Motor neuron (in vitro differentiated cells): ENCODE data around the gene TSSK2. TPM values are rescaled to one million over a fixed set of nuclear protein-coding genes. Genes with fewer than 3 reads are reported as not detected.

ENCODE experiments used
- ATAC-seq, 8 experiments: fragments of 200-7000 bp; cut with Tn5 transposase; replicated peaks in 6 of 8; 2 replicates each; pipeline ENCODE4 v1.8.0; 2021; ENCODE audit warnings: mild to moderate bottlenecking in 8 of 8, moderate library complexity in 8 of 8
- H3K27ac ChIP-seq, 2 donors: fragments of 250-450 bp; sonication (Bioruptor Pico); 2 replicates each; pipeline ENCODE4 v1.9.0; 2021; ENCODE audit warnings: antibody characterized with exemption in 2 of 2, mild to moderate bottlenecking in 2 of 2, moderate library complexity in 1 of 2
- H3K4me1 ChIP-seq, 2 donors: fragments of 250-450 bp; sonication (Bioruptor Pico); replicated peaks in 1 of 2; 2 replicates each; pipeline ENCODE4 v1.6.1; 2021; ENCODE audit warnings: antibody characterized with exemption in 2 of 2, mild to moderate bottlenecking in 2 of 2, moderate library complexity in 1 of 2
- H3K4me3 ChIP-seq, 5 donors: fragments of 250-450 bp; sonication (Bioruptor Pico); 2 replicates each; pipeline ENCODE4 v1.9.0; 2021; ENCODE audit warnings: antibody characterized with exemption in 5 of 5, mild to moderate bottlenecking in 5 of 5, moderate library complexity in 4 of 5
- WGBS, 10 experiments: fragments of 450-650 bp; shearing (Covaris generic); methylation state at CpG; one replicate each; pipeline ENCODE4 v1.0.0; 2022; 5-methylcytosine and 5-hydroxymethylcytosine counted together
- in situ Hi-C, 9 experiments: fragments of 400-800 bp; cut with MboI; loops; one replicate each; pipeline ENCODE4 v1.15.0; 2021; ENCODE audit warnings: low sequenced_read_pairs in 9 of 9, low pct_unique_long_range_greater_than_20kb in 2 of 9; ENCODE audit not compliant: unreplicated experiment in 9 of 9
- total RNA-seq, 8 experiments: library from RNA; unstranded; fragments of 300-600 nt; gene quantifications; 2 replicates each; pipeline versions ENCODE4 v1.2.3 to v1.2.4, GENCODE V29; 2022

The TSSK2 gene
- total RNA-seq, 8 experiments from 2014 or later = not detected

DNA sequence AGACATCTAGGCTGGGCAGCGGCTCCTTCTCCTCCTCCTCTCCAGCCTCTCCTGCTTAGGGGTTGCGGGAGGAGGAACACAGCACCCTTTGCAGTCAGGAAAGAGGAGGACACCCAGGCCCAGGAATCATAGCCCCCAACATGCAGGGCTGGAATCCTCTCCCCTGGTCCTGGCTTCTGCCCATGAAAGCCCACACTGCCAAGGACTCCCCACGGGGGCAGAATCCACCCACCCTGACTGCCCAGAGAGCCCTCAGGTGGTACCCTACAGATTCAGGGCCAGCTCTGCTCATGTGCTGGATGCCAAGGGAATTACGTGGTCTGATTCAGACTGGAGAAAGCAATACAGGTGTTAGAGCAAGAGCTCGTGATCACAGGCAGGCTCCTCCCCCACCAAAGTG, 8.9 kb downstream of the TSSK2 start:
- ATAC-seq = no peak
- no peak overlapping the region for H3K27ac ChIP-seq
- no peak overlapping the region for H3K4me3 ChIP-seq
- 80 to 100% (median 100%) methylated on average over 1 to 2 of the region's 5 CpGs; no CpG with 5 or more reads in 5 of the 10 experiments for WGBS, 10 experiments
- peaks cover 7 to 8% of the 10 kb centered on the region in 2 donors for H3K4me1 ChIP-seq
- in situ Hi-C loops = no loop called here

DNA sequence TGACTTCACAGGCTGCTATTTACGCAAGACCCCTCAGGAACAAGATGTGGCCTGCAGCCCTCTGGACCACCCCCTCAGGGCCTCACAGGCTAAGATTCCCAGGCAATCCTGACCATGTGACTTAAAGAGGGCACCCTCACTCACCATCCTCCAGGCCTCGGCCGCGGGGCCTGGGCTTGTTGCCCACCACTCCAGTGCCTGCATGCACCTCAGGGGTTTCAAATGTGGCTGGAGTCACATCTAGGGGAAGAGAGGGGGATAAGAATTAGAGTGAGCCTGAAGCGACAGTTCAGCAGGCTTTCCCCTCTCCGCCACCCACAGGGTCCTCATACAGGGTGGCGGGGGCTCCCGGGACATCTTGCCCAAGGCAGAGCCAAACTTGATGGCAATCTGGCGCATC, 11.3 kb downstream of the TSSK2 start:
- in situ Hi-C loops = no loop called here
- Histone ChIP-seq H3K4me1 (peaks cover 8 to 14% of the 10 kb centered on the region in 2 donors), H3K4me3 (no peak overlapping the region), H3K27ac (no peak overlapping the region)
- no peak for ATAC-seq
- 80 to 100% (median 96%) methylated on average over 1 to 6 of the region's 9 CpGs; no CpG with 5 or more reads in 6 of the 10 experiments for WGBS, 10 experiments

DNA sequence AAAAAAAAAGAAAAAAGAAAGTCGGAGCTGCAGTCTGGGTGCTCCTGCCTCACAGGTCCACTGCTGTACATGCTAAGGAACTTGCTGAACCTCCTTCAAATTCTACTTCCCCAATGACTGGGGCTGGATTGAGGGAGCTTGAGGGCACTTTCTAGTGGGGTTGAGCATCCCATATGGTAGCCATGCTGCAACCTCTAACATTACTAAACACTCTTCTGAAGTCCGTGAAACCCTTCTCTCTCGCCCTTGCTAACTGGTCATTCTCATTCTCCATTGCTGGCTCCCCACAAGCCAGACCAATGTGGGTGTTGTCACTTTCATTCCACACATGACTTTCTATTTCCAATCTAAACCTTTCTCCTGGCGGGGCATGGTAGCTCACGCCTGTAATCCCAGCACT, 12.1 kb downstream of the TSSK2 start:
- Histone ChIP-seq H3K27ac (peak overlapping the region in 1 of 2 donors; percentile 32), H3K4me1 (peaks cover 8 to 14% of the 10 kb centered on the region in 2 donors), H3K4me3 (peak overlapping the region in 4 of 5 donors; percentile 69 to 86 (median 70))
- ATAC-seq = no peak
- in situ Hi-C loops = no loop called here
- WGBS, 10 experiments = 71 to 94% (median 84%) methylated on average over 1 to 5 of the region's 5 CpGs; no CpG with 5 or more reads in 6 of the 10 experiments

DNA sequence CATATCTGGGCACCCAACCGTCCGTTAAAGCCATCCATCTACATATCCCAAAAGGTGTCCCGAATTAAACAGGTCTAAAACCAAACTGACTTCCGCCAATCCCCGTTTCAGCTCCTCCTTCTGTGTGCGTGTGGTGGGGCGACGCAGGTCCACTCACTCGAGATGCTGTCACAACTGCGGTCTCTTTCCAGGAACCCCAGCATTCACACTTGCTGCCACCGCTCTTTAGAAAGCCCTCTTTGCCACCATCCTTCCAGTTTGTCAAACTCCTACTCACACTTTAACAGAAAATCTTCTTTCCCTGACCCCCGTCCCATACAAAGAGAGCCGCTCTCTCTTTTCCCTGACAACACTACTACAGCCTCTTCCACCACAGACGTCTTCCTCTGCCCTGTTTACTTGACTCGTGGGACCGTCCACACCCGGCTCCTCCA, 12.9 kb downstream of the TSSK2 start:
- H3K27ac ChIP-seq = peak overlapping the region; percentile 58 to 76
- peak overlapping the region; percentile 69 to 89 (median 71) for H3K4me3 ChIP-seq
- WGBS, 10 experiments = 0 to 16% (median 3%) methylated on average over 1 to 14 of the region's 17 CpGs; no CpG with 5 or more reads in 1 of the 10 experiments
- H3K4me1 ChIP-seq = peaks cover 8 to 14% of the 10 kb centered on the region in 2 donors
- in situ Hi-C loops = no loop called here
- peak in 2 of 8 experiments; percentile 7 to 11 for ATAC-seq

DNA sequence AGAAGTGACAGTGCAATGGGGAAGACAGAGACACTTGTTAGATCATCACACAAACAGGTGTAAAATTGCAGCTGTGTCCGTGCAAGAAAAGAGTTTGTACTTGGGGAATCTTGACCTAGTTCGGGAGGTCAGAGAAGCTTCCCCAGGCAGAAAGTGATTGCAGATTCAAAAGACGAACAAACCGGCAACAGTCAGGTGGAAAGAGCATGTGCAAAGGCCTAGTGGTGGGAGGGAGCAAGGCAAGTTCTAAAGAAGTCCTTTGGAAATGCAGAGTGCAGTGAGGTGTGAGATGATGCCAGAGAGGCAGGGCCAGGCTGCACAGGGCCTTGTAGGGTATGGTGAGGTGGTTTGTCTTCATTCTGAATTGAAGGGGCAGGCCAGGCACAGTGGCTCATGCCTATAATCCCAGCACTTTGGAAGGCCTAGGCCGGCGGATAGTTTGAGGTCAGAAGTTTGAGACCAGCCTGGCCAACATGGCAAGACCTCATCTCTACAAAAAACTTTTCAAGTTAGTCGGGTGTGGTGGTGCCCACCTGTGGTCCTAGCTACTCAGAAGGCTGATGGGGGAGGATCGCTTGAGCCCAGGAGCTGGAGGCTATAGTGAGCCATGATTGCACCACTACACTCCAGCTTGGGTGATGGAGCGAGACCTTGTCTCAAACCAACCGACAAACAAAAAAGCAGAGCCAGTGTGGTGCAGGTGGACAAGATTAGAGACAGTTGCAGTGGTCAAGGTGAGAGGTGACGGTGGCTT, 15.3 kb downstream of the TSSK2 start:
- H3K4me3 ChIP-seq = no peak overlapping the region
- H3K27ac ChIP-seq = peak overlapping the region in 1 of 2 donors; percentile 28
- no peak for ATAC-seq
- in situ Hi-C loops = no loop called here
- peaks cover 8 to 14% of the 10 kb centered on the region in 2 donors for H3K4me1 ChIP-seq
- WGBS, 10 experiments = 0 to 100% (median 70%) methylated on average over 1 to 7 of the region's 11 CpGs; no CpG with 5 or more reads in 2 of the 10 experiments

DNA sequence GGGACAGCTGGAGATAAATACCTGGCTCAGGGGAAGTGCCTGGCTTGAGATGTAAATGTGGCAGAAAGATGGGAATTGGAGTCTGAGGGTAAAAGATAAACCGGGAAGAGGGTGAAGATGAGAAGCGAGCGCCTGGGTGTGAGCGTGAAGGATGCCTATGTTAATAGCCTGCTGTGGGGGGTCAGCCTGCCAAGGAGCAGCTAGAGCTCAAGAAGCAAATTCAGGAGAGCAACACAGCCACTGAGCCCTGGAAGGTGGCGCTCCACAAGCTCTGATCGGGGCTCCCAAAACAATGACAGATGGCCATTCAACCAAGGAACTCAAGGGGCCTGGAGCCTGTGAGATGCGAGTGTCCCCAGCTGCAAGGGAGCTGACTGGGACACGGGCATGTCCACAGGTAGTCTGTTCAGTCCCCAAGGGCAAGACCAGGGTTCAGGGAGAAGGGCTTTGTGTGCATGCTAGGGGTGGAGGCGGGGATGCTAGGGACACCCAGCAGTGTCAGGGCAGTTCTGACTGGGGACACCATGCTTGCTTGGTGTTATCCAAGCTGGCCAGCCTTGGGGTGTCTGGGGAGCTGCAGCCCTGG, 16.2 kb downstream of the TSSK2 start:
- H3K4me1 ChIP-seq = peaks cover 8 to 14% of the 10 kb centered on the region in 2 donors
- no peak overlapping the region for H3K27ac ChIP-seq
- ATAC-seq = no peak
- in situ Hi-C loops = no loop called here
- no peak overlapping the region for H3K4me3 ChIP-seq
- WGBS, 10 experiments = 0 to 60% (median 13%) methylated on average over 1 to 6 of the region's 9 CpGs; no CpG with 5 or more reads in 2 of the 10 experiments

DNA sequence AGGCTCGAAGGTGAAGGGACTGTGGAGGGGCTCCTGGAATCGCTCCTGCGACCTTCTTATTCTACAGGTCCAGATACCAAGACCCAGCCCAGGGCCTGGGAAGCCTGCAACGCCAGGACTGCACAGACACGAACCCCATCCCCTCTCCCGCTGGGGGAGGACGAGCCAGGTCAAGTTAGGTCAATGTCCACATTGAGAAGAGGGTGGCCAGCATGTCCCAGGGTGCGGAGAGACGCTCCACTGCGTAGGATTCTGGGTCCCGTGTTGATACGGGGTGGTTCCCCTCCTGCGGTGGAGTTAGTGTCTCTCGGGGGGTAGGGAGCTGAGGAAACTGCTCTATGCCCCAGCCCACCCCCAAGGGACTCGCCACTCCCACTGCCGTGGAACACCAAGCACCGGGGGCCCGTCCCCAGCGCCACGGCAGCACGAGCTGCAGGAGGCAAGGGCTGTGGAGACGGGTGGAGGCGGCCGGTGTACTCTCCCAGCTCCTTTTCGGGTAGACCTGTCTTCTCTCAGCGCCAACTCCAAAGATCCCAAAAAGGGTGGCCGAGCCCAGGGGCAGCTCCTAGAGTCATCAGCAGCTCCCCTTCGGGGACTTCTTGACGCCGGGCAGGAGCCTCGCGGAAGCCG, 17.4 kb downstream of the TSSK2 start:
- peak overlapping the region in 1 of 5 donors; percentile 39 for H3K4me3 ChIP-seq
- H3K4me1 ChIP-seq = peaks cover 3 to 10% of the 10 kb centered on the region in 2 donors
- in situ Hi-C loops = no loop called here
- WGBS, 10 experiments = 25 to 64% (median 48%) methylated on average over 2 to 7 of the region's 33 CpGs; no CpG with 5 or more reads in 5 of the 10 experiments
- no peak for ATAC-seq
- no peak overlapping the region for H3K27ac ChIP-seq

DNA sequence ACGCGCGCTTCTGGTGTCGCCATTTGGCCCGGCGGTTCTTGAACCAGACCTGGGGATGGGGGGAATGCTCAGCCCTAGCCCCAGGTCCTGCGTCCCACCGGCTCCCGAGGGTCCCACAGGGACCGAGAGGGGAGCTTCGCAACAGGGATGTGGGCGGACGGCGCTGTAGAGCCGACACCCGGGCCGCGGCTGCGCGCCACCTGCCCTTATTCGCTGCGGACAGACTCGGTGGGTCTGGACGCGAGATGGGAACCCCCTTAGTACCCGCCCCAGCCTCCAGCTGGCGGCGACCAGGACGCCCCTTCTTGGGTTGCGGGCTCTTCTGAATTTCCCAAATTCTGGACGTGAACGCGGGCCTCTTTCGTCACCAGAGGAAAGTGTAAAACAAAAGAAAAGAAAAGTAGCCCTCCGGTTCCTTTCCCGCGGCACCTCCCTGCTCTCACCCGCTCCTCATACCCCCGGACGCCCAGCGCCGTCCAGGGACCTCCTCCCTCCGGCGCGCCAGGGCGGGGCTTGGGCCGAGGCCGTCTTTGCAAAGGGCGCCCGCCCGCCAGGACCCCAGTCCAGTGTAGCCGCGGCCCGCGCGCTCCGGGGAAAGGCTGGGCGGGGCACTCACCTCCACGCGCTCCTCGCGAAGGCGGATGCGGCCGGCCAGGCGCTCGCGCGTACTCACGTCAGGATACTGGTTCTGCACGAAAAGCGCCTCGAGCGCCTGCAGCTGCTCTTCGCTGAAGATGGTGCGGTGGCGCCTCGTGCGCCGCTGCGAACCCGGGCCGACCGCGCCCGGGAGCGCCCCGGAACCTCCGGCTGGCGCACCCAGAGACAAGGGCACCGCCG, 18.2 kb downstream of the TSSK2 start:
- peak; percentile 4 to 70 (median 60) for ATAC-seq
- peaks cover 0 to 7% of the 10 kb centered on the region in 2 donors for H3K4me1 ChIP-seq
- H3K27ac ChIP-seq = no peak overlapping the region
- WGBS, 10 experiments = 0 to 13% (median 1%) methylated on average over 4 to 29 of the region's 92 CpGs; no CpG with 5 or more reads in 4 of the 10 experiments
- in situ Hi-C loops = no loop called here
- H3K4me3 ChIP-seq = peak overlapping the region; percentile 8 to 39 (median 20)

DNA sequence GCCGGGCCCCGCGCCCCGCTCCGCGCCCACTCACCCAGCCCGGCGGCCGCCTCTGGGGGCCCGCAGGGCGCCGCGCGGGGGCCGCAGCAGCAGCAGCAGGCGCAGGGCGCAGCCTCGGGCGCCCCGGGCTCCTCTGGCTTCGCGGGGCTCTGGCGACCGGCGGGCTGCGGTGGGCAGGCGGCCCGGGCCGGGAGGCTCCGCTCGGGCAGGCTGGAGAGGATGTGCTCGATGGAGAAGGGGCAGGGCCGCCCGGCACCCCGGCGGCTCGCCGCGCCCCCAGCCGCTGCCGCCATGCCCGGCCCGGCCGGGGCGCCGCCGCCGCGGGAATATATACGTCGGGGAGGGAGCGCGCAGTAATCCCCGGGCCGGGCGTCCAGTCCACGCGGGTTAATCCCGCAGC, 18.9 kb downstream of the TSSK2 start, which contains the start of gene GSC2:
TSS of gene GSC2 (minus strand) at position 302 of the 400 bp plus-strand sequence. CDS start at position 293, 9 bp downstream.
- peaks cover 0 to 7% of the 10 kb centered on the region in 2 donors for H3K4me1 ChIP-seq
- no peak within 1 kb of the TSS for H3K27ac ChIP-seq
- peak within 1 kb of the TSS; percentile 8 to 39 (median 20) for H3K4me3 ChIP-seq
- no peak for ATAC-seq
- in situ Hi-C loops = no loop called here
- 0% methylated on average over 9 of the region's 59 CpGs; no CpG with 5 or more reads in 9 of the 10 experiments for WGBS, 10 experiments

DNA sequence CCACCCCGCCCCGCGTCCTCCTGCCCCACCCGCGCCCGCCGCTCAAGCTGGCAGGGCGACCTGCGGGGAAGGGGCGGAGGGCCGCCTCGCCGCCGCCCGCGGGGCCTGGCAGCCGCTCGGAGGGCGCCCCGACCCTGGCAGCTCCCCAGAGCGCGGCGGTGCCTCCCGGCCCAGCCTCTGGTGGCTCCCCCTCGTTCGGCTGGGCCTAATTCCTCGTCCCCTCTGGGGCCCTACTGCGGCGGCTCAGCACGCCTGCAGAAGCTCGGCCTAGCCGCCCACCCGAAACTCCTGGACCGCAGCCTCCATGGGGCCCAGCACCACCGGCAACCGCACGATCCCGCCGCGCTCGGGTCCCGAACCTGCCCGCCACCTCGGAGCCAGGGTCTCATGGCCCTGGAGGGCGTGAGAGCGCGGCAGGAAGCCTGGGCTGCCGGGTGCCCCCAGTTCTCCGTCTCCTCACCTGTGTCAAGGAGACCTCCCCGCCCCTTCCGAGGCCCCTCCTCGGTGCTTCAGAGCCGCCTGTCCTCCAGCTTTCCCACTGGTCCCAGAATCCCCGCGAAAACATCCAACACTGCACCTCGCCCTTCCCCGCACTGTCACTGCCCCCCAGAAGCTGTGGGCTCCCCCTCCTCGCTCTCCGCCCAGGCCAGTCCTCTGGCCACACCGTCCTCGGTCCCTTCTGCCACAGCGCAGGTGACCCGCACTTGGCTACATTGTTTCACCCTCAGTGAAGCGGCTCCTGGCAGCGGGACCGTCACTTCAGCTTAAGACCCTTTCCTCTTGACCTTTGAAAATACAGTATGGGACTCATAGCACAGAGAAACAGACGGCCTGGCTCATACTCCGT, 19.6 kb downstream of the TSSK2 start:
- in situ Hi-C loops = no loop called here
- no peak for ATAC-seq
- H3K4me3 ChIP-seq = peak overlapping the region in 2 of 5 donors; percentile 8 to 39

DNA sequence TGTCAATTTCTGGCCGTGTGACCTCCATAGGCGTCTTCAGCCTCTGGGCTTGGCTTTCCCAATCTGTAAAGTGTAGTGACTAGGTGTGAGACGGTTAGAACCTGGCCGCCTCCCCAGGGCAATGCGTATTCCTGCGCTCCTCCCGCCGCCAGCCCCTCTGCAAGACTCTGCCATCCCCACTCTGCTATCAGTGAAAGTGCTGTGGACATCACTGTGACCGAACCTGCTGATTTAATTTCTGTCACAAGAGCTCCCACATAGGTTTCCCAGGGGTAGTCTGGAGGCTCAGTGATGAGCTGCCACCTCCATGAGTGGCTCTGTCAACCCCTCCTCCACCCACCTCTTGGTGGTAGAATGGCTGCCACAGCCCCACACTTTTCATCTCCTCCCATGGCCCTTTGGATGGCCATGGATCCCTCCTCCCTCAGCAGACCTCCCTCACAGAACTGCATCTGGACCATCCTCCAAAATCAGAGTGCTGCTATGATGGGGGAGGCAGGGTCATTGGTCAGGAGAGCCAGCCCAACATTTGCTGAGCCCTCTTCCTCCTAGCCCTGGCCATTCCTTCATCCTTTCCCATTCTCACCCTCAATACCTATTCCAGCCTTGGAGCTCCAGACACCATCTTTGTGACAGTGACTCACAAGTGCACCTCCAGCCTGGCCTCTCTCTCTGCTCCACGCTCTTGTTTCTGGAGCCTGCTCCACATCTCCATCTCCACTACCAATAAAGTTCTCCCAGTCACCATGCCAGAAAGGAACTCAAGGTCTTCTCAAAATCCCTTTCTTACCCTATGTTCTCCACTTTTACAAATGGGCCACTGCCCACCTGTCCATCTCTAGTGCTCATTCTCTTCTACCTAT, 20.5 kb downstream of the TSSK2 start:
- no peak overlapping the region for H3K4me3 ChIP-seq
- in situ Hi-C loops = no loop called here
- H3K27ac ChIP-seq = no peak overlapping the region
- WGBS, 10 experiments = 0 to 100% (median 76%) methylated on average over 1 to 6 of the region's 10 CpGs; no CpG with 5 or more reads in 2 of the 10 experiments
- H3K4me1 ChIP-seq = peaks cover 0 to 7% of the 10 kb centered on the region in 2 donors
- ATAC-seq = no peak

More for the DNA sequence above, 19.6 kb downstream of the TSSK2 start:
- 4 to 20% (median 14%) methylated on average over 1 to 5 of the region's 68 CpGs; no CpG with 5 or more reads in 6 of the 10 experiments for WGBS, 10 experiments
- Histone ChIP-seq H3K27ac (no peak overlapping the region), H3K4me1 (peaks cover 0 to 7% of the 10 kb centered on the region in 2 donors)
